GM12801 (cell line): Measurements from ENCODE around the gene NOC3L.

ENCODE experiments used
- TF ChIP-seq, protein P1 (sequence below): IDR thresholded peaks from one replicate; pipeline ENCODE4 v1.5.1; 2011; ENCODE audit warnings: control low read depth; ENCODE audit not compliant: insufficient read length; ENCODE audit errors: extremely low read depth

NOC3L gene

DNA sequence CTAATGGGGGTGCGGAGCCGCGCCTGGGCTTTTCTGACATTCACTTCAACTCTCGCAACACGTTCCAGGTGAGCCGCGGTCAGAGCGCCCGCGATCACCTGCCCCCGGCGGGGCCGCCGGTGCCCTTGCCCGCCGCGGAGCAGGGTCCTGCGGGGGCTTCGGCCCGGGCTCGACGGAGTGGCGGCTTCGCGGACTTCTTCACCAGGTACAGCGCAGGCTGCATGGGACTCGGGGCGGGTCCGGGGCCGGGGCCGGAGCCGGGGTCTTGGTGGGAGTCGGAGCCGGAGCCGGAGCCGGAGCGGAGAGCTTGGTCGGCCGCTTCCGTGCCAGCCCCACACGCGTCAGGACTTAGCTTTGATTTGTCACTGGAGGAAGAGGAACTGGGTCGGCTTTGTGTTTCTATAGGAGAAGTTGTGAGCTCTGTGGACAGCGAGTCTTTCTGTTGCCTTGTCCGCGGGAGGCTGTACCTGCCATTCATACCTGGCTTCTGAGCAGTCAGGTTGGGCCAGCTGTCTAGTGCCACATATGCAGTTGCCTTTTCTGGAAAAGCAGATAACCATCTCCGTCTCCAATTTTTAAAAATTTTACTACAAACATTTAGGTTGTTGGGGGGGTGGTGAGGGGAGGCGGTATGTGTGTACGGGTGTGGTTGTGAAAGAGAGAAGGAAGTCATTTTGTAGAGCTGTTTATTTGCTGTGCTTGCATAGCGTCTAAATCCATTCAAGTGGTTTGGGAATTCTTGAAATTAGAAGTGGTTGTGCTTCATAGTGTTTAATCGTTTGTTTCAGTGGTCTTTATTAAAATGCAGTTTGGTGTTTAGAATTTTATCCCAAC is 40.9 kb upstream of the NOC3L start:
- TF ChIP-seq, protein P1, sequence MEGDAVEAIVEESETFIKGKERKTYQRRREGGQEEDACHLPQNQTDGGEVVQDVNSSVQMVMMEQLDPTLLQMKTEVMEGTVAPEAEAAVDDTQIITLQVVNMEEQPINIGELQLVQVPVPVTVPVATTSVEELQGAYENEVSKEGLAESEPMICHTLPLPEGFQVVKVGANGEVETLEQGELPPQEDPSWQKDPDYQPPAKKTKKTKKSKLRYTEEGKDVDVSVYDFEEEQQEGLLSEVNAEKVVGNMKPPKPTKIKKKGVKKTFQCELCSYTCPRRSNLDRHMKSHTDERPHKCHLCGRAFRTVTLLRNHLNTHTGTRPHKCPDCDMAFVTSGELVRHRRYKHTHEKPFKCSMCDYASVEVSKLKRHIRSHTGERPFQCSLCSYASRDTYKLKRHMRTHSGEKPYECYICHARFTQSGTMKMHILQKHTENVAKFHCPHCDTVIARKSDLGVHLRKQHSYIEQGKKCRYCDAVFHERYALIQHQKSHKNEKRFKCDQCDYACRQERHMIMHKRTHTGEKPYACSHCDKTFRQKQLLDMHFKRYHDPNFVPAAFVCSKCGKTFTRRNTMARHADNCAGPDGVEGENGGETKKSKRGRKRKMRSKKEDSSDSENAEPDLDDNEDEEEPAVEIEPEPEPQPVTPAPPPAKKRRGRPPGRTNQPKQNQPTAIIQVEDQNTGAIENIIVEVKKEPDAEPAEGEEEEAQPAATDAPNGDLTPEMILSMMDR, result no peak

DNA sequence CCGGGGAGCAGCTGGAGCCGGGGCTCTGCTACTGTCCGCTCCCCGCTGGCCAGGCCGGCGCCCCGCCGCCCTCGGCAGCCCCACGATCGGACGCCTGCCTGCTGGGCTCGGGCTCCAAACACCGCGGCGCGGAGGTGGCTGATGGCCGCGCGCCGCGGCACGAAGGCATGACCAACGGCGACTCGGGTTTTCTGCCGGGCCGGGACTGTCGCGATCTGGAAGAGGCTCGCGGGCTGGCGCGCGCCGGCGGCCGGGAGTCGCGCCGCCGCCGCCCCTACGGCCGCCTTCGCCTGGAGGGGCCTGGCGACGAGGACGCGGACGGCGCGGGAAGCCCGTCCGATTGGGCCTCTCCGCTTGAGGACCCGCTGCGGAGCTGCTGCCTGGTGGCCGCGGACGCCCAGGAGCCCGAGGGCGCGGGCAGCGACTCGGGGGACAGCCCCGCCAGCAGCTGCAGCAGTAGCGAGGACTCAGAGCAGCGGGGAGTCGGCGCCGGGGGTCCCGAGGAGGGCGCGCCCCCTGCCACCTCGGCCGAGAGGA is 40.2 kb upstream of the NOC3L start:
- TF ChIP-seq, protein P1, result no peak

DNA sequence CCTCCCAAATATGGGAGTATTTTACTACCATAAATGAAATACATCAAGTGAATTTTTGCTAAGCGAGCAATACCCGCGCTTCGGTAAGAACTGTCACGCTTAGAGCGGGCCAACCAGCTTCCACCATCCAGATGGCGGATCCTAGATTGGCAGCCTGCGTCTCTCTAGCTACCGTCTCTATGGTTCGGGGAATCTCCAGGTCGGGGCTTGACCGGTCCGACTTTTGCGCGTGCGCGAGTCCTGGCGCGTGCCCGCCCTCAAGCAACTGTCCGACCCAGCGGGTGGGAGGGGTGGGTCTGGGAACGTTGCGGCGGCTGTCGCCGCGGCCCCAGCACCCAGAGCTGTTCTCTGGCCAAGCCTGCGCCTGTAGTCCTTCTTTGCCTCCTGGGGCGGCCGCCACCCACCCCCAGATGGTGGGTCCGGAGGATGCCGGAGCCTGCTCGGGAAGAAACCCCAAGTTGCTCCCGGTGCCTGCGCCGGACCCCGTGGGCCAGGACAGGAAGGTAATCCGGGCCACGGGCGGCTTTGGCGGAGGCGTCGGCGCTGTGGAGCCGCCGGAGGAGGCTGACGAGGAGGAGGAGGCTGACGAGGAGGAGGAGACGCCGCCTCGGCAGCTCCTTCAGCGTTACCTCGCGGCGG is 39.6 kb upstream of the NOC3L start, which contains the start of gene TBC1D12:
TSS of gene TBC1D12 (plus strand) at position 338 of the 639 bp plus-strand sequence. CDS start at position 411, 73 bp downstream.
- TF ChIP-seq, protein P1, result no peak

DNA sequence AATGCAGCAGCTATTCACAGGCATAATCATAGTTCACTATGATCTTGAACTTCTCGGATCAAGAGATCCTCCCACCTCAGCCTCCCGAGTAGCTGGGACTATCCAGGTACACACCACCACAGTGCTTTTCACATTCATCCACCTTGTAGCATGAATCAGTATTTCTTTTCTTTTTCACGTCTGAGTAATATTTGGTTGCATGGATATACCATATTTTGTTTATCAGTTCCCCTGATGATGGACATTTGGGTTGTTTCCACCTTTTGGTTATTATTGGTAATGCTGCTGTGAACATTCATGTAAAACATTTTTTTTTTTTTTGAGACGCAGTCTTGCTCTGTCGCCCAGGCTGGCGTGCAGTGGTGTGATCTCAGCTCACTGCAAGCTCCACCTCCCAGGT is 36.0 kb upstream of the NOC3L start:
- TF ChIP-seq, protein P1, result no peak

DNA sequence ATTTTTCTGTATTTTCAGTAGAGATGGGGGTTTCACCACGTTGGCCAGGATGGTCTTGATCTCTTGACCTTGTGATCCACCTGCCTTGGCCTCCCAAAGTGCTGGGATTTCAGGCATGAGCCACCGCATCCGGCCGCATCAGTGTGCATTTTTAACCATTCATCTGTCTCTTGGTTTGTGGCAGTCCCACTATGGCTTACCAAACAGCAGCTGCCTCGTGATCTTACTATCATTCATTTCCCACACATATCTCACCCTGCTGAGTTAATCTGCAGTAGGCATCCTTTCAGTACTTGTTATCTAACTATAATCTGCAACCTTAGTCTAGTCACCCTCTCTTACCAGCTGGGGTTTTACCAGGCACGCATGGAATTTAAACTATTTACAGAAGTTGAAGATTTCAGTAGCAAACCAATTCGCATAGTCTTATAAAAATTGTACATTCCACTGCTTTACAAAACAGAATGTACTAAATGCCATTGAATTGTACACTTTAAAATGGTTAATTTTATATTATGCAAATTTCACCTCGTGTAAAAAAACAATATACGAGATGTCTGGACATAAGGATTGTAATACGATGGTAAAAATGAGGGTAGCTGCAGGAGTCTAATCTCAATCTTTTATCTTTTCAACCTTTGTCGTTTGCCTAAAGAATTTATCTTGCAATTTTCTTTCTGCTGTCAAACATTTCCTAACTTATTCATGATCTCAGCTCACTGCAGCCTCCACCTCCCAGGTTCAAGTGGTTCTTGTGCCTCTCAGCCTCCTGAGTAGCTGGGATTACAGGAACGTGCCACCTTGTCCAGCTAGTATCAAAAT is 35.0 kb upstream of the NOC3L start:
- TF ChIP-seq, protein P1, result no peak

DNA sequence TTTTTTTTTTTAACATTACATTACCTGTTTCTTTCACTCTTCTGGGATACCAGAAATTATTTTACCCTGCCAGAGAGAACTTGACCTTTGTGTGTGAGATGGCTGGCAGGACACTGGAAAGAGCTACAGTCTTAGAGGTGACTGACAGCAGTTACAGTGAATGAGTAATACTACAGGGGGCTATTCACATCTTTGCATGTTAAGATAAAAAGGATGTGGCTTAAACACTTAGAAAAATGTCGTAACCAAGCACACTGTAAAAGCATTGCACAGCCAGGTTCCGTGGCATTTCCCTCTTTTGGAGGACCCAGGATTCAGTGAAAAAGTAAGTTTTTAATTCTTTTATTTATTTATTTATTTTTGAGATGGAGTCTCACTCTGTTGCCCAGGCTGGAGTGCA is 20.8 kb upstream of the NOC3L start:
- TF ChIP-seq, protein P1, result no peak

DNA sequence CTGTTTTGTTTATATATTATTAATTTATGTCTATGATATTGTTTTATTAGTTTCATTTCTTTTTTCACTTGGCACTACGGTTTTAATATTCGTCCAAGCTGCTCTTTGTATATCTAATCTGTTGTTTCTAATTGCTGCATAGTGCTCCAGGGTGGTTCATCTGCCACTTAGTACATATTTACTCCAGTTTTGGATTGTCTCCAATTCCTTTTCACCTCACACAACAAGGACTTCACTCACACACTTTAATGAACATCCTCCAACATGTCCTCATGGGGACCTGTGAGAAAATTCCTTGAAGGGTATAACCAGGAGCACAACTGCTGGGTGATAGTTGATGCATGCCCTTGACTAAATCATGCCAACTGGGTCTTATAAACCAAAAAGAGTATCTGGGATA is 14.1 kb upstream of the NOC3L start:
- TF ChIP-seq, protein P1, result no peak
